Erythroblast (primary cell): Measurements from ENCODE around the gene STAT1.

ENCODE experiments used
- GATA1 ChIP-seq: IDR thresholded peaks from 2 replicates; pipeline ENCODE4 v1.6.1; 2011; ENCODE audit warnings: low read depth, mild to moderate bottlenecking, control low read depth, low read length, moderate library complexity
- POLR2A ChIP-seq: IDR thresholded peaks from 2 replicates; pipeline ENCODE4 v1.6.1; 2011; ENCODE audit warnings: mild to moderate bottlenecking, low read length

GRCh38 chr2:191014653-191015020, 666 bp upstream of the STAT1 start:
- TF ChIP-seq POLR2A = no peak
- no peak for TF ChIP-seq GATA1
